ENCODE measurements around the gene OR4D6.

The OR4D6 gene

GRCh38 chr11:59448484-59448883 is 8.3 kb upstream of the OR4D6 start:
- no peak for DNase-seq (ENCODE audit: low read depth)
- no peak overlapping the region for H3K4me3 ChIP-seq (ENCODE audit: low read length)
- no peak for TF ChIP-seq CTCF (IDR thresholded peaks at IDR 0.05; ENCODE audit: insufficient read depth, low read depth, low read length, missing control alignments)

- DNase-seq (ENCODE audit: low read depth): no peak
- H3K4me3 ChIP-seq (ENCODE audit: low read length): no peak overlapping the region
- no peak for TF ChIP-seq CTCF (IDR thresholded peaks at IDR 0.05; ENCODE audit: insufficient read depth, low read depth, low read length, missing control alignments)
These were observed 3.2 kb downstream of the OR4D6 start for GRCh38 chr11:59459916-59460315.

GRCh38 chr11:59463190-59463641 is 6.5 kb downstream of the OR4D6 start:
- DNase-seq (ENCODE audit: low read depth): no peak
- TF ChIP-seq CTCF (IDR thresholded peaks at IDR 0.05; ENCODE audit: insufficient read depth, low read depth, low read length, missing control alignments): no peak
- no peak overlapping the region for H3K4me3 ChIP-seq (ENCODE audit: low read length)

GRCh38 chr11:59473015-59473414 is 16.3 kb downstream of the OR4D6 start, which contains the start of gene OR4D10:
Gene OR4D10 (plus strand): TSS chr11:59473315. CDS start chr11:59477430, 4,115 bp downstream.
- no peak for TF ChIP-seq CTCF (IDR thresholded peaks at IDR 0.05; ENCODE audit: insufficient read depth, low read depth, low read length, missing control alignments)
- H3K4me3 ChIP-seq (ENCODE audit: low read length): no peak within 1 kb of the TSS
- DNase-seq (ENCODE audit: low read depth): no peak

- DNase-seq (ENCODE audit: low read depth): no peak
- no peak overlapping the region for H3K4me3 ChIP-seq (ENCODE audit: low read length)
These were observed 18.4 kb downstream of the OR4D6 start for GRCh38 chr11:59475176-59475575.

GRCh38 chr11:59479906-59480305 is 23.1 kb downstream of the OR4D6 start:
- no peak overlapping the region for H3K4me3 ChIP-seq (ENCODE audit: low read length)
- peak; percentile 2 for DNase-seq (ENCODE audit: low read depth)
- no peak for TF ChIP-seq CTCF (IDR thresholded peaks at IDR 0.05; ENCODE audit: insufficient read depth, low read depth, low read length, missing control alignments)

More at GRCh38 chr11:59475176-59475575, 18.4 kb downstream of the OR4D6 start:
- TF ChIP-seq CTCF (IDR thresholded peaks at IDR 0.05; ENCODE audit: insufficient read depth, low read depth, low read length, missing control alignments): no peak

GRCh38 chr11:59480359-59480758 is 23.6 kb downstream of the OR4D6 start:
- DNase-seq (ENCODE audit: low read depth): no peak
- H3K4me3 ChIP-seq (ENCODE audit: low read length): no peak overlapping the region
- TF ChIP-seq CTCF (IDR thresholded peaks at IDR 0.05; ENCODE audit: insufficient read depth, low read depth, low read length, missing control alignments): no peak

All from epithelial cell of esophagus (primary cell).